Keratinocyte (primary cell): ENCODE measurements around the gene SPATA6L. TPM values are rescaled to one million over a fixed set of nuclear protein-coding genes. Genes with fewer than 3 reads are reported as not detected.

ENCODE experiments used
- DNase-seq: peaks from one replicate; pipeline ENCODE4 v3.0.0-alpha.2; 2011; ENCODE audit warnings: low read depth, missing footprints, low spot score
- FAIRE-seq: peaks from 2 replicates; lab custom pipeline; 2011; peaks lifted over from hg19 to GRCh38; lab: Jason Lieb, UNC
- H2AFZ ChIP-seq: 2 replicates; pipeline ENCODE4 v1.6.0; 2012; ENCODE audit warnings: low read length, control low read depth, inconsistent platforms; ENCODE audit not compliant: control insufficient read depth
- H3K27ac ChIP-seq: 2 replicates; pipeline ENCODE4 v1.5.1; 2011; ENCODE audit warnings: low read length; ENCODE audit not compliant: control insufficient read depth, insufficient read depth
- H3K27me3 ChIP-seq: 3 replicates; pipeline ENCODE4 v1.6.0; 2011; ENCODE audit warnings: low read length; ENCODE audit not compliant: control insufficient read depth, insufficient read depth; ENCODE audit errors: extremely low read depth
- H3K36me3 ChIP-seq, 2 experiments: 2 replicates in 1 of 2; 3 replicates in 1 of 2; pipeline ENCODE4 v1.5.1; 2011; ENCODE audit warnings: low read length in 2 of 2, mild to moderate bottlenecking in 1 of 2; ENCODE audit not compliant: control insufficient read depth in 2 of 2, insufficient read depth in 2 of 2; ENCODE audit errors: extremely low read depth in 1 of 2
- H3K4me1 ChIP-seq: 3 replicates; pipeline ENCODE4 v1.5.1; 2011; ENCODE audit warnings: low read length; ENCODE audit not compliant: control insufficient read depth, insufficient read depth; ENCODE audit errors: extremely low read depth
- H3K4me2 ChIP-seq: 3 replicates; pipeline ENCODE4 v1.6.0; 2011; ENCODE audit warnings: low read depth, low read length; ENCODE audit not compliant: control insufficient read depth, insufficient read depth; ENCODE audit errors: extremely low read depth
- H3K4me3 ChIP-seq, 3 experiments: fragments of 200-600 bp in 1 of 3; sonication (generic) in 1 of 3; 2 replicates in 2 of 3; 3 replicates in 1 of 3; pipeline ENCODE4 v1.5.1; 2011 to 2016; ENCODE audit warnings: low read length in 3 of 3, mild to moderate bottlenecking in 3 of 3, control low read depth in 2 of 3, inconsistent platforms in 1 of 3, low read depth in 1 of 3, mixed read lengths in 1 of 3, mixed run types in 1 of 3, moderate library complexity in 1 of 3; ENCODE audit not compliant: control insufficient read depth in 2 of 3, insufficient read depth in 2 of 3; ENCODE audit errors: extremely low read depth in 1 of 3
- H3K79me2 ChIP-seq: 2 replicates; pipeline ENCODE4 v1.6.0; 2012; ENCODE audit warnings: low read length; ENCODE audit not compliant: control insufficient read depth, insufficient read depth
- H3K9ac ChIP-seq: 3 replicates; pipeline ENCODE4 v1.6.0; 2011; ENCODE audit warnings: low read length; ENCODE audit not compliant: control insufficient read depth, insufficient read depth; ENCODE audit errors: extremely low read depth
- H3K9me1 ChIP-seq: 3 replicates; pipeline ENCODE4 v1.6.0; 2011; ENCODE audit warnings: low read length; ENCODE audit not compliant: control insufficient read depth, insufficient read depth; ENCODE audit errors: extremely low read depth
- H3K9me3 ChIP-seq: 2 replicates; pipeline ENCODE4 v1.5.1; 2012; ENCODE audit warnings: low read depth, low read length; ENCODE audit not compliant: control insufficient read depth
- H4K20me1 ChIP-seq: 3 replicates; pipeline ENCODE4 v1.6.0; 2011; ENCODE audit warnings: low read length; ENCODE audit not compliant: control insufficient read depth, insufficient read depth; ENCODE audit errors: extremely low read depth
- EZH2 ChIP-seq: IDR thresholded peaks from one replicate; pipeline ENCODE4 v1.6.1; 2012; ENCODE audit warnings: inconsistent platforms, mild to moderate bottlenecking, low read length, moderate library complexity
- dilution Hi-C: fragments of 300-500 bp; cut with MboI; formaldehyde crosslinking; loops from one replicate; pipeline ENCODE4 v1.7.0; 2020; ENCODE audit warnings: low sequenced_read_pairs; ENCODE audit not compliant: extremely low pct_ligation_motif_present
- polyA plus RNA-seq, 5 experiments: library from polyadenylated mRNA; depleted of rRNA in 3 of 5; stranded (reverse) in 3 of 5; stranded (forward) in 1 of 5; unstranded in 1 of 5; fragments of >200 nt; gene quantifications; 1 replicate in 1 of 5; 2 replicates in 3 of 5; 3 replicates in 1 of 5; pipeline versions ENCODE4 v1.2.1 to v1.2.3, GENCODE V29; 2011 to 2012; ENCODE audit warnings: missing spikeins in 2 of 5, low read depth in 1 of 5, low replicate concordance in 1 of 5
- TF ChIP-seq, protein P1 (sequence below), 3 experiments: IDR thresholded peaks in 1 of 3; conservative IDR thresholded peaks in 1 of 3; optimal IDR thresholded peaks in 1 of 3; 2 replicates in 2 of 3; 3 replicates in 1 of 3; pipeline versions ENCODE3 to v1.5.1; 2011; ENCODE audit warnings: low read length in 3 of 3, mild to moderate bottlenecking in 3 of 3, moderate library complexity in 2 of 3, control low read depth in 1 of 3, inconsistent platforms in 1 of 3; ENCODE audit not compliant: insufficient read depth in 2 of 3; ENCODE audit errors: extremely low read depth in 1 of 3

SPATA6L gene
- polyA plus RNA-seq, 1 donor (not counting 4 experiments of a cell fraction or from before 2014, with no cell fraction given) = 0.92 TPM

GRCh38 chr9:4615778-4616177, 50.5 kb downstream of the SPATA6L start:
- Histone ChIP-seq H2AFZ (no peak overlapping the region), H4K20me1 (no peaks in the 10 kb centered on the region), H3K9me1 (no peaks in the 10 kb centered on the region), H3K36me3 (no peaks in the 10 kb centered on the region), H3K9ac (no peak overlapping the region), H3K27ac (no peak overlapping the region), H3K79me2 (no peaks in the 10 kb centered on the region), H3K4me2 (no peak overlapping the region), H3K9me3 (no peaks in the 10 kb centered on the region), H3K4me3 (no peak overlapping the region), H3K4me1 (no peaks in the 10 kb centered on the region), H3K27me3 (no peaks in the 10 kb centered on the region)
- no peak for FAIRE-seq
- dilution Hi-C loops = no loop called here
- TF ChIP-seq, protein P1, sequence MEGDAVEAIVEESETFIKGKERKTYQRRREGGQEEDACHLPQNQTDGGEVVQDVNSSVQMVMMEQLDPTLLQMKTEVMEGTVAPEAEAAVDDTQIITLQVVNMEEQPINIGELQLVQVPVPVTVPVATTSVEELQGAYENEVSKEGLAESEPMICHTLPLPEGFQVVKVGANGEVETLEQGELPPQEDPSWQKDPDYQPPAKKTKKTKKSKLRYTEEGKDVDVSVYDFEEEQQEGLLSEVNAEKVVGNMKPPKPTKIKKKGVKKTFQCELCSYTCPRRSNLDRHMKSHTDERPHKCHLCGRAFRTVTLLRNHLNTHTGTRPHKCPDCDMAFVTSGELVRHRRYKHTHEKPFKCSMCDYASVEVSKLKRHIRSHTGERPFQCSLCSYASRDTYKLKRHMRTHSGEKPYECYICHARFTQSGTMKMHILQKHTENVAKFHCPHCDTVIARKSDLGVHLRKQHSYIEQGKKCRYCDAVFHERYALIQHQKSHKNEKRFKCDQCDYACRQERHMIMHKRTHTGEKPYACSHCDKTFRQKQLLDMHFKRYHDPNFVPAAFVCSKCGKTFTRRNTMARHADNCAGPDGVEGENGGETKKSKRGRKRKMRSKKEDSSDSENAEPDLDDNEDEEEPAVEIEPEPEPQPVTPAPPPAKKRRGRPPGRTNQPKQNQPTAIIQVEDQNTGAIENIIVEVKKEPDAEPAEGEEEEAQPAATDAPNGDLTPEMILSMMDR (optimal IDR thresholded peaks at IDR 0.05 in 1 of 3, IDR thresholded peaks at IDR 0.05 in 1 of 3, conservative IDR thresholded peaks at IDR 0.05 in 1 of 3; ENCODE audit: extremely low read depth in 1 of 3, insufficient read depth in 2 of 3, low read length in 3 of 3) = no peak
- TF ChIP-seq EZH2 = no peak
- no peak for DNase-seq

DNA sequence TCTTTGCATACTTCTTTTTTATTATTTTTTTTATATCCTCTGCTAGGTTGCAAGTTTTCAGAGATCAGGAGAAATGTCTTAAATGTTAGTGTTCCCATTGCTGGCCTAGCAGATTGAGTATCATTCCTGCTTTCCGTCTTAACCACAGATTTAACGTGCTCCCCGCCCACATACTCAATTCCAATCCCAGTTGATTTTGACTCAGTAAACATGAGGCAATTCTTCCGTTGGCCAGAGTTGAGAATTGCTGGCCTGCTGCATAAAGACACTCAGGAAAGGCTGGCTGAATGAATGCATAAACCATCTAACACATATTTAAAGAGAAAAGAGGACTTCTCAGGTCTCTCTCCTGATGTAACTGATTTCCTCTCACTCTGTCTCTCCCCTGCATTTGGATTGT, 51.0 kb downstream of the SPATA6L start:
- no peak overlapping the region for H2AFZ ChIP-seq

More for the DNA sequence above, 51.0 kb downstream of the SPATA6L start:
- no peak overlapping the region for H3K4me3 ChIP-seq
- H3K4me1 ChIP-seq = no peaks in the 10 kb centered on the region
- H4K20me1 ChIP-seq = no peaks in the 10 kb centered on the region
- no peak for FAIRE-seq
- no peaks in the 10 kb centered on the region for H3K27me3 ChIP-seq
- no peak overlapping the region for H3K4me2 ChIP-seq
- H3K79me2 ChIP-seq = no peaks in the 10 kb centered on the region
- no peak for DNase-seq
- no peaks in the 10 kb centered on the region for H3K9me3 ChIP-seq
- no peak overlapping the region for H3K27ac ChIP-seq
- no peak overlapping the region for H3K9ac ChIP-seq
- H3K9me1 ChIP-seq = no peaks in the 10 kb centered on the region
- TF ChIP-seq, protein P1 (optimal IDR thresholded peaks at IDR 0.05 in 1 of 3, IDR thresholded peaks at IDR 0.05 in 1 of 3, conservative IDR thresholded peaks at IDR 0.05 in 1 of 3; ENCODE audit: extremely low read depth in 1 of 3, insufficient read depth in 2 of 3, low read length in 3 of 3) = no peak
- TF ChIP-seq EZH2 = no peak
- H3K36me3 ChIP-seq = no peaks in the 10 kb centered on the region
- dilution Hi-C loops = no loop called here
